Thyroid gland (tissue), 4 donors: ENCODE measurements around the gene SLC35F1. TPM values are rescaled to one million over a fixed set of nuclear protein-coding genes. Genes with fewer than 3 reads are reported as not detected.

Experiments
- DNase-seq, 2 donors: peaks; one replicate each; pipeline ENCODE4 v3.0.0-alpha.2; 2019
- H3K27ac ChIP-seq, 3 donors: fragments of 200-600 bp; sonication (generic); 1 replicate in 2 of 3; 2 replicates in 1 of 3; pipeline ENCODE4 v1.5.1; 2016 to 2019; ENCODE audit warnings: mild to moderate bottlenecking in 1 of 3, moderate library complexity in 1 of 3
- H3K27me3 ChIP-seq: fragments of 200-600 bp; sonication (generic); one replicate; pipeline ENCODE4 v1.5.1; 2019
- H3K36me3 ChIP-seq, 2 donors: fragments of 200-600 bp; sonication (generic); one replicate each; pipeline ENCODE4 v1.5.1; 2016 to 2019
- H3K4me1 ChIP-seq, 2 donors: fragments of 200-600 bp; sonication (generic); one replicate each; pipeline ENCODE4 v1.5.1; 2017 to 2019
- H3K4me3 ChIP-seq, 3 donors: fragments of 200-600 bp; sonication (generic); replicated peaks in 1 of 3; 1 replicate in 2 of 3; 2 replicates in 1 of 3; pipeline ENCODE4 v1.5.1; 2016; ENCODE audit warnings: mild to moderate bottlenecking in 1 of 3
- H3K9me3 ChIP-seq: fragments of 200-600 bp; sonication (generic); one replicate; pipeline ENCODE4 v1.5.1; 2017
- POLR2A ChIP-seq, 2 donors: fragments of 450-650 bp; IDR thresholded peaks; one replicate each; pipeline ENCODE4 v1.6.1; 2017; ENCODE audit warnings: antibody characterized with exemption in 2 of 2, mild to moderate bottlenecking in 2 of 2, moderate library complexity in 1 of 2
- WGBS, 2 donors: methylation state at CpG; one replicate each; pipeline ENCODE4 v1.1.5; 2017; 5-methylcytosine and 5-hydroxymethylcytosine counted together
- intact Hi-C: fragments of 100-400 bp; cut with DNase I; formaldehyde crosslinking; loops from one replicate; pipeline ENCODE4 v1.15.1; 2023
- total RNA-seq, 4 donors: library from RNA; depleted of rRNA; stranded (reverse); fragments of >200 nt; gene quantifications; one replicate each; pipeline ENCODE4 v1.2.3, GENCODE V29; 2016
- TF ChIP-seq, protein P1 (sequence below), 6 experiments: fragments of 200-600 bp in 3 of 6; fragments of 450-650 bp in 3 of 6; sonication (generic) in 3 of 6; IDR thresholded peaks; one replicate each; pipeline ENCODE4 v1.5.1; 2016 to 2019; ENCODE audit warnings: antibody characterized with exemption in 6 of 6, mild to moderate bottlenecking in 2 of 6, inconsistent platforms in 1 of 6, moderate library complexity in 1 of 6

SLC35F1 gene
- total RNA-seq, 4 donors from 2014 or later = 0.54 to 5.5 (median 1.4) TPM

DNA sequence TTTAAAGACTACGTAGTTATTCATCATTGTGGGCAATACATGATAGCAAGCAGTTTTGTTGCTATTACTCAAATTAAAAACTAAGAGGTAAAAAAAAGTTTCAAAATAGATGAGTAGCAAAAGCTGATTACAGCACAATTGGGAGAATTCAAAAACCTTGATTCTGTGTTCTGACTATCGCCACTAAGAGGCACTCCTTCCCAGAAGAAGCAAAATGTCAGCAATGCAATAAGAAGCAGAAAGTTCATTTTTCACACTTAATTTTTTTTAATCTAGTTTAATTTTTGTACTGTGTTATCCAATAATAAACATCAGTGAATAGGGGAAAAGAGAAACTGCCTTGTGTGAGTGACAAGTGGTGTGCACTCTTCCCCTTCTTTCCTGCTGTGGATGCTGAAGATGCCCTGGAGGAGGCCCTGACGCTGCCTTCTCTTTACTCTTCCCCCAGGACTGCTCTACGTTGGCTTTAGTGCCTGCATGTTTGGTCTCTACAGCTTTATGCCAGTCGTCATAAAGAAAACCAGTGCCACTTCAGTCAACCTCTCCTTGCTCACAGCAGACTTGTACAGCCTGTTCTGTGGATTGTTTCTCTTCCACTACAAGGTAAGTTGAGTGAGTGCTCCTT, 377.8 kb downstream of the SLC35F1 start:
- no peak for TF ChIP-seq POLR2A (IDR thresholded peaks at IDR 0.05)
- TF ChIP-seq, protein P1, sequence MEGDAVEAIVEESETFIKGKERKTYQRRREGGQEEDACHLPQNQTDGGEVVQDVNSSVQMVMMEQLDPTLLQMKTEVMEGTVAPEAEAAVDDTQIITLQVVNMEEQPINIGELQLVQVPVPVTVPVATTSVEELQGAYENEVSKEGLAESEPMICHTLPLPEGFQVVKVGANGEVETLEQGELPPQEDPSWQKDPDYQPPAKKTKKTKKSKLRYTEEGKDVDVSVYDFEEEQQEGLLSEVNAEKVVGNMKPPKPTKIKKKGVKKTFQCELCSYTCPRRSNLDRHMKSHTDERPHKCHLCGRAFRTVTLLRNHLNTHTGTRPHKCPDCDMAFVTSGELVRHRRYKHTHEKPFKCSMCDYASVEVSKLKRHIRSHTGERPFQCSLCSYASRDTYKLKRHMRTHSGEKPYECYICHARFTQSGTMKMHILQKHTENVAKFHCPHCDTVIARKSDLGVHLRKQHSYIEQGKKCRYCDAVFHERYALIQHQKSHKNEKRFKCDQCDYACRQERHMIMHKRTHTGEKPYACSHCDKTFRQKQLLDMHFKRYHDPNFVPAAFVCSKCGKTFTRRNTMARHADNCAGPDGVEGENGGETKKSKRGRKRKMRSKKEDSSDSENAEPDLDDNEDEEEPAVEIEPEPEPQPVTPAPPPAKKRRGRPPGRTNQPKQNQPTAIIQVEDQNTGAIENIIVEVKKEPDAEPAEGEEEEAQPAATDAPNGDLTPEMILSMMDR (IDR thresholded peaks at IDR 0.05) = peak in 1 of 6 experiments; percentile 18
- Histone ChIP-seq H3K9me3 (no peaks in the 10 kb centered on the region), H3K4me1 (no peaks in the 10 kb centered on the region), H3K27ac (no peak overlapping the region), H3K36me3 (no peaks in the 10 kb centered on the region), H3K4me3 (no peak overlapping the region), H3K27me3 (no peaks in the 10 kb centered on the region)
- WGBS, 2 donors = 66% methylated on average over 5 of the region's 5 CpGs
- intact Hi-C loops = loop anchor here (10.0 kb wide), 1 partner anchor 520 kb away; no protein-coding TSS in a partner anchor
- DNase-seq = no peak

DNA sequence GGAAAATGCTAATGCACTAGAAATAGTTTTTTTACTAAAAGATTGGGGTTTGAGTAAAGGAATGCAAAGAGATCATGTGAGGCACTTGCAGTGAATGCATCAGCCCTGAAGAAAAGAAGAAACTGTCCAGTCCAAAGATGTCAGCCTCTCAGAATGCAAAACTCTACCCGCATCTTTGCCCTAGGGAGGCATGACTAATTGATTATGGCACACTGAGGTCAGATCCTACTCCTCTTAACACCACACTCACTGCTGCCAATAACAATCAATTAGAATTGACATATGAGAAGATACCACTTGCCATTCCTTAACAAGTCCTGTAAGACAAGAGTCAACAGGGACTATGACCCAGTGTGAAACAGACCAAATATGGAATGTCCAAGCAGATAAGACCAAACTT, 378.7 kb downstream of the SLC35F1 start:
- H3K9me3 ChIP-seq = no peaks in the 10 kb centered on the region
- intact Hi-C loops = loop anchor here (10.0 kb wide), 1 partner anchor 519 kb away; no protein-coding TSS in a partner anchor
- no peak overlapping the region for H3K4me3 ChIP-seq
- no peaks in the 10 kb centered on the region for H3K27me3 ChIP-seq
- H3K36me3 ChIP-seq = no peaks in the 10 kb centered on the region
- no peak for DNase-seq
- WGBS, 2 donors = 79 to 85% methylated on average over 1 of the region's 1 CpG
- TF ChIP-seq, protein P1 (IDR thresholded peaks at IDR 0.05) = no peak
- no peak for TF ChIP-seq POLR2A (IDR thresholded peaks at IDR 0.05)
- no peaks in the 10 kb centered on the region for H3K4me1 ChIP-seq
- no peak overlapping the region for H3K27ac ChIP-seq

- no peaks in the 10 kb centered on the region for H3K27me3 ChIP-seq
- no peaks in the 10 kb centered on the region for H3K9me3 ChIP-seq
- WGBS, 2 donors = 58 to 61% methylated on average over 2 of the region's 2 CpGs
- no peak for DNase-seq
- no peaks in the 10 kb centered on the region for H3K4me1 ChIP-seq
- intact Hi-C loops = loop anchor here (10.0 kb wide), 1 partner anchor 516 kb away; no protein-coding TSS in a partner anchor
- TF ChIP-seq, protein P1 (IDR thresholded peaks at IDR 0.05) = no peak
- TF ChIP-seq POLR2A (IDR thresholded peaks at IDR 0.05) = no peak
- H3K27ac ChIP-seq = no peak overlapping the region
- no peaks in the 10 kb centered on the region for H3K36me3 ChIP-seq
- no peak overlapping the region for H3K4me3 ChIP-seq
These were observed 381.5 kb downstream of the SLC35F1 start for GRCh38 chr6:118288355-118289124.

DNA sequence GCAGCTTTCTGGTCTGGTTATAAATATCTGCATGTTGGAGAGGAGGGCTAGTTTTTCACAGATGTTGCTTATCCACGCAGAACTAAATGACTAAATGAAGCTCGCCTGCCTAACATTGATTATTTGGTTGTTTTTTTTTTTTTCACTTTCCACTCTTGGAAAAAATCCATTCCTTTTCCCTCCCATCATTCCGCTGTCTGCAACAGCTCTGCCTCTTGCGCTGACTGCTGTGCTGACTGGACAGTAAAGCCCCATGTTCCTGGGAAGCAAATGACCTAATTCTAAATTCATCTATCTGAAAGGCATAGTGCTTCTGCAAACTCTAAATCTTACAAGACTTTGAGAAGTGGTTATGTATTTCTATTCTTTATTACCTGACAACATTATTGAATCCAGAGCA, 385.5 kb downstream of the SLC35F1 start:
- 80 to 83% methylated on average over 4 of the region's 4 CpGs for WGBS, 2 donors
- no peaks in the 10 kb centered on the region for H3K9me3 ChIP-seq
- no peak for DNase-seq
- no peak overlapping the region for H3K4me3 ChIP-seq
- no peak overlapping the region for H3K27ac ChIP-seq
- H3K27me3 ChIP-seq = no peaks in the 10 kb centered on the region
- TF ChIP-seq POLR2A (IDR thresholded peaks at IDR 0.05) = no peak
- TF ChIP-seq, protein P1 (IDR thresholded peaks at IDR 0.05) = no peak
- no peaks in the 10 kb centered on the region for H3K4me1 ChIP-seq
- H3K36me3 ChIP-seq = no peaks in the 10 kb centered on the region
- intact Hi-C loops = no loop called here

DNA sequence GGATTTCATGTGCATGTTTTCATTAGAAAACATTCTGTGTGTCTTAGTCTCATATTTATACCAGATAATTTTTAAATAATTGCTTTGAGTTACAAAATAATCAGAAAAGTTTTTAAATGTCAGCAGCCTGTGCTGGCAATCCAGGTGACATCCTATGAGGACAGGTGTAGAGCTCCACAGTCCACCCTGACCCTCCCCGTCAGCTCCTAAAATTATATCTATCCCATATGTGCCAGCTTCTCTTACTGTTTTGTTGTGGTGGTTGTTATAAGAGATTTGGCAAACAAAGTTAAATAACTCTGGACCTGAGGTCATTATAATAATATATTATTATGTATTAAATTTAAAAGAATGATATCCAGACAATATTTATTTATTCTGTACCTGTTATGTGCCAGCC, 387.8 kb downstream of the SLC35F1 start:
- no peak for TF ChIP-seq POLR2A (IDR thresholded peaks at IDR 0.05)
- TF ChIP-seq, protein P1 (IDR thresholded peaks at IDR 0.05) = no peak
- H3K36me3 ChIP-seq = no peaks in the 10 kb centered on the region
- H3K4me1 ChIP-seq = no peaks in the 10 kb centered on the region
- H3K27ac ChIP-seq = no peak overlapping the region
- no peak for DNase-seq
- 94 to 96% methylated on average over 1 of the region's 1 CpG for WGBS, 2 donors
- no peaks in the 10 kb centered on the region for H3K27me3 ChIP-seq
- H3K4me3 ChIP-seq = no peak overlapping the region
- intact Hi-C loops = no loop called here
- no peaks in the 10 kb centered on the region for H3K9me3 ChIP-seq
